ENCODE data around the gene GPR37L1. TPM values are rescaled to one million over a fixed set of nuclear protein-coding genes. Genes with fewer than 3 reads are reported as not detected.

GPR37L1 gene
- polyA plus RNA-seq, 1 donor from 2014 or later = not detected

GRCh38 chr1:202156590-202156989, 33.9 kb downstream of the GPR37L1 start:
- no peak overlapping the region for H3K4me2 ChIP-seq (ENCODE audit: low read length)
- H3K27ac ChIP-seq (ENCODE audit: low read length) = no peak overlapping the region
- H3K9ac ChIP-seq (ENCODE audit: low read length) = no peak overlapping the region
- no peak overlapping the region for H3K4me3 ChIP-seq (ENCODE audit: low read length)
- H4K20me1 ChIP-seq (ENCODE audit: insufficient read depth) = no peaks in the 10 kb centered on the region
- no peaks in the 10 kb centered on the region for H3F3A ChIP-seq (ENCODE audit: insufficient read depth, low read length, poor library complexity, severe bottlenecking)
- TF ChIP-seq POLR2AphosphoS5 (IDR thresholded peaks at IDR 0.05) (no peak), TAF1 (IDR thresholded peaks at IDR 0.05; ENCODE audit: low read depth) (no peak), RAD21 (conservative IDR thresholded peaks at IDR 0.05) (no peak), SMC3 (conservative IDR thresholded peaks at IDR 0.05; ENCODE audit: poor library complexity) (no peak), EZH2 (IDR thresholded peaks at IDR 0.05; ENCODE audit: borderline replicate concordance, insufficient read depth, low read length, poor library complexity, severe bottlenecking) (no peak), EP300 (conservative IDR thresholded peaks at IDR 0.05; ENCODE audit: poor library complexity, severe bottlenecking) (no peak), MXI1 (conservative IDR thresholded peaks at IDR 0.05; ENCODE audit: poor library complexity, severe bottlenecking) (no peak), REST (IDR thresholded peaks at IDR 0.05; ENCODE audit: borderline replicate concordance) (no peak), CTCF (IDR thresholded peaks at IDR 0.05; ENCODE audit: poor library complexity, severe bottlenecking) (no peak)
- no peaks in the 10 kb centered on the region for H3K9me3 ChIP-seq (ENCODE audit: low read length)
- H3K27me3 ChIP-seq (ENCODE audit: insufficient read depth, low read depth, low read length) = no peaks in the 10 kb centered on the region
- no peaks in the 10 kb centered on the region for H3K36me3 ChIP-seq (ENCODE audit: insufficient read depth, low read length)
- H3K79me2 ChIP-seq (replicated peaks; ENCODE audit: insufficient read depth, low read length) = no peaks in the 10 kb centered on the region
- no peak overlapping the region for H2AFZ ChIP-seq (ENCODE audit: low read depth, low read length)
- H3K9me2 ChIP-seq (ENCODE audit: insufficient read depth, low read length) = no peaks in the 10 kb centered on the region

GRCh38 chr1:202157945-202158344, 35.2 kb downstream of the GPR37L1 start:
- Histone ChIP-seq H3K79me2 (replicated peaks; ENCODE audit: insufficient read depth, low read length) (no peaks in the 10 kb centered on the region), H3K9ac (ENCODE audit: low read length) (no peak overlapping the region), H3K36me3 (ENCODE audit: insufficient read depth, low read length) (no peaks in the 10 kb centered on the region), H3K27me3 (ENCODE audit: insufficient read depth, low read depth, low read length) (no peaks in the 10 kb centered on the region), H2AFZ (ENCODE audit: low read depth, low read length) (no peak overlapping the region), H3K9me3 (ENCODE audit: low read length) (no peaks in the 10 kb centered on the region), H3K27ac (ENCODE audit: low read length) (no peak overlapping the region), H3K4me2 (ENCODE audit: low read length) (no peak overlapping the region), H4K20me1 (ENCODE audit: insufficient read depth) (no peaks in the 10 kb centered on the region), H3K9me2 (ENCODE audit: insufficient read depth, low read length) (no peaks in the 10 kb centered on the region), H3F3A (ENCODE audit: insufficient read depth, low read length, poor library complexity, severe bottlenecking) (no peaks in the 10 kb centered on the region), H3K4me3 (ENCODE audit: low read length) (no peak overlapping the region)
- no peak for TF ChIP-seq CTCF (IDR thresholded peaks at IDR 0.05; ENCODE audit: poor library complexity, severe bottlenecking)
- no peak for TF ChIP-seq TAF1 (IDR thresholded peaks at IDR 0.05; ENCODE audit: low read depth)
- TF ChIP-seq SMC3 (conservative IDR thresholded peaks at IDR 0.05; ENCODE audit: poor library complexity) = no peak
- TF ChIP-seq MXI1 (conservative IDR thresholded peaks at IDR 0.05; ENCODE audit: poor library complexity, severe bottlenecking) = no peak
- TF ChIP-seq RAD21 (conservative IDR thresholded peaks at IDR 0.05) = no peak
- TF ChIP-seq POLR2AphosphoS5 (IDR thresholded peaks at IDR 0.05) = no peak
- TF ChIP-seq EP300 (conservative IDR thresholded peaks at IDR 0.05; ENCODE audit: poor library complexity, severe bottlenecking) = no peak
- no peak for TF ChIP-seq EZH2 (IDR thresholded peaks at IDR 0.05; ENCODE audit: borderline replicate concordance, insufficient read depth, low read length, poor library complexity, severe bottlenecking)
- no peak for TF ChIP-seq REST (IDR thresholded peaks at IDR 0.05; ENCODE audit: borderline replicate concordance)
